GM23248 (cell line): ENCODE results near the gene TMC6. TPM values are rescaled to one million over a fixed set of nuclear protein-coding genes. Genes with fewer than 3 reads are reported as not detected.

Experiments
- DNase-seq: peaks from one replicate; pipeline ENCODE4 v3.0.0-alpha.2; 2015
- H2AFZ ChIP-seq: fragments of 200-600 bp; sonication (generic); 2 replicates; pipeline ENCODE4 v1.6.1; 2016; ENCODE audit warnings: antibody characterized with exemption
- H3F3A ChIP-seq: fragments of 200-600 bp; sonication (generic); 2 replicates; pipeline ENCODE4 v1.6.1; 2016; ENCODE audit warnings: mild to moderate bottlenecking, antibody characterized with exemption, mixed run types; ENCODE audit not compliant: insufficient read depth
- H3K27ac ChIP-seq: fragments of 200-600 bp; sonication (generic); 2 replicates; pipeline ENCODE4 v1.5.1; 2016; ENCODE audit warnings: mild to moderate bottlenecking
- H3K27me3 ChIP-seq: fragments of 200-600 bp; sonication (generic); replicated peaks from 2 replicates; pipeline ENCODE4 v1.6.1; 2016; ENCODE audit warnings: mild to moderate bottlenecking; ENCODE audit not compliant: insufficient read depth
- H3K36me3 ChIP-seq: fragments of 200-600 bp; sonication (generic); 2 replicates; pipeline ENCODE4 v1.6.1; 2016; ENCODE audit warnings: low read depth, mild to moderate bottlenecking
- H3K4me1 ChIP-seq: fragments of 200-600 bp; sonication (generic); 2 replicates; pipeline ENCODE4 v1.6.1; 2016; ENCODE audit warnings: mild to moderate bottlenecking; ENCODE audit not compliant: insufficient read depth
- H3K4me2 ChIP-seq: fragments of 200-600 bp; sonication (generic); one replicate; pipeline ENCODE4 v1.6.1; 2016; ENCODE audit warnings: mild to moderate bottlenecking; ENCODE audit not compliant: unreplicated experiment
- H3K4me3 ChIP-seq: fragments of 200-600 bp; sonication (generic); 2 replicates; pipeline ENCODE4 v1.5.1; 2016; ENCODE audit warnings: mild to moderate bottlenecking
- H3K79me2 ChIP-seq: fragments of 200-600 bp; sonication (generic); 2 replicates; pipeline ENCODE4 v1.6.1; 2016; ENCODE audit warnings: mild to moderate bottlenecking; ENCODE audit not compliant: insufficient read depth
- H3K9ac ChIP-seq: fragments of 200-600 bp; sonication (generic); 2 replicates; pipeline ENCODE4 v1.6.1; 2016; ENCODE audit warnings: mild to moderate bottlenecking
- H3K9me2 ChIP-seq: fragments of 200-600 bp; sonication (generic); 2 replicates; pipeline ENCODE4 v1.6.1; 2016; ENCODE audit warnings: mixed run types, mild to moderate bottlenecking, moderate library complexity; ENCODE audit not compliant: insufficient read depth
- H3K9me3 ChIP-seq: fragments of 200-600 bp; sonication (generic); one replicate; pipeline ENCODE4 v1.6.1; 2017; ENCODE audit warnings: low read depth
- H4K20me1 ChIP-seq: fragments of 200-600 bp; sonication (generic); 2 replicates; pipeline ENCODE4 v1.6.0; 2016; ENCODE audit not compliant: insufficient read depth
- EZH2 ChIP-seq: fragments of 200-600 bp; sonication (generic); IDR thresholded peaks from 2 replicates; pipeline ENCODE4 v1.6.1; 2018; ENCODE audit warnings: antibody characterized with exemption, mild to moderate bottlenecking; ENCODE audit not compliant: insufficient read depth, poor library complexity, severe bottlenecking
- EZH2phosphoT487 ChIP-seq: fragments of 200-600 bp; sonication (generic); IDR thresholded peaks from 2 replicates; pipeline ENCODE4 v1.6.1; 2018; ENCODE audit warnings: antibody characterized with exemption, moderate library complexity, mild to moderate bottlenecking, low read depth; ENCODE audit not compliant: insufficient read depth
- WGBS, 2 experiments: methylation state at CpG; one replicate each; pipeline ENCODE4 v1.1.6; 2015 to 2017; ENCODE audit warnings: low lambda C conversion rate in 2 of 2, low coverage in 1 of 2; ENCODE audit errors: missing lambda C conversion rate in 2 of 2; 5-methylcytosine and 5-hydroxymethylcytosine counted together
- in situ Hi-C: fragments of 300-500 bp; cut with MboI; formaldehyde crosslinking; loops from 2 replicates; pipeline ENCODE4 v1.15.0; 2020
- polyA plus RNA-seq: library from polyadenylated mRNA; unstranded; fragments of >200 nt; fragmentation: Nextera tagmentation; extraction: Ambion mirVana; gene quantifications from 2 replicates; pipeline ENCODE4 v1.2.1, GENCODE V29; 2016
- total RNA-seq: library from RNA; depleted of rRNA; stranded (reverse); fragments of >200 nt; shearing (Covaris generic); gene quantifications from 2 replicates; pipeline ENCODE4 v1.2.3, GENCODE V29; 2014

The TMC6 gene
- total and polyA plus RNA-seq, 2 experiments from 2014 or later, result not detected

GRCh38 chr17:78170692-78171590, 42.4 kb upstream of the TMC6 start:
- Histone ChIP-seq H3K9ac (no peak overlapping the region), H3K9me3 (no peaks in the 10 kb centered on the region), H3F3A (no peaks in the 10 kb centered on the region), H4K20me1 (no peaks in the 10 kb centered on the region), H3K4me2 (no peak overlapping the region), H3K79me2 (no peaks in the 10 kb centered on the region), H3K27me3 (no peaks in the 10 kb centered on the region), H3K27ac (no peak overlapping the region), H2AFZ (no peak overlapping the region), H3K9me2 (no peaks in the 10 kb centered on the region), H3K4me1 (no peaks in the 10 kb centered on the region), H3K36me3 (no peaks in the 10 kb centered on the region), H3K4me3 (no peak overlapping the region)
- in situ Hi-C loops, result no loop called here
- TF ChIP-seq EZH2phosphoT487, result no peak
- no peak for TF ChIP-seq EZH2
- WGBS, 2 experiments, result 88 to 91% methylated on average over 26 to 31 of the region's 31 CpGs
- no peak for DNase-seq

DNA sequence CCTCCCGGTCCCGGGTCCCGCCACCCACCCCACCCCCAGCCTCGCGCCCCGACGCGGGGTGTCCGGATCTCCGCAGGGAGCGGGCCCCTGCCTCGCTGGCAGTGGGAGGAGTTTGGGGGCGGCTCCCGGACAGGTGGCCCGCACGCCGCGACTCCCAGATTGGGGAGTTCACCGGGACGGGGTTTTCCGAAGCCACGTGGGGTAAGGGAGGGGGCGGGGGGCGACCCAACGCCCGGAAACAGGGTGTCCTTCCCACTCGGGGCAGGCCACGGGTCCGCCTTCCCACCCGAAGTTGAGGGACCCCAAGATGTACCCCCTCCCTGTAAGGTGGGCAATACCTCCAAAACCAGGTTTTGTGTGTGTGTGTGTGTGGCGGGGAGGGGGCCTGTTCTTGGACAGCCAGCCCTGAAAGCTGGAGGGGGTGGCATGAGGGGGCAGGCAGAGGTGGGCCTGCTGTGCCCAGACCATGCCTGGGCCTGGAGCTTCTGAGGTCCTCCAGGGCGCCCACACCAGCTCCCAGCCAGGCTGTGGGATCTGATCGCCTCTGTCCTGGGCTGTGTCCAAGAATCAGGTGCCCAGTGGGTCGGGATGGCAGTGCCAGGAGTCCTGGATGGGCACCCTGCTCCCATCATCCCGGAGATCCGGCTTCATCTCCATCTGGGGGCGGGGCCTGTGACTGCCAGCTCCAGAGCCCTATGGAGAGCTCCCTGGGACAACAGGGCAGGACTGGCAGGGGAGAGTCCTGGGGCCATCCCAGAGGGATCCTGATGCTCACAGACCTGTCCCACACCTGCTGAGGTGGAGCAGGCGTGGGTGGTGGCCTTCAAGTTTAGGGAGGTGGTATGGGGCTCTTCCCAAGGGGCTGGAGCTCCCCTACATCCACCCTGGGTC, 40.6 kb upstream of the TMC6 start:
- peak overlapping the region; percentile 56 for H3K4me3 ChIP-seq
- no peaks in the 10 kb centered on the region for H3K27me3 ChIP-seq
- no peak for TF ChIP-seq EZH2phosphoT487
- no peak for TF ChIP-seq EZH2
- no peaks in the 10 kb centered on the region for H3F3A ChIP-seq
- DNase-seq, result peak; percentile 66
- H3K4me2 ChIP-seq, result peak overlapping the region; percentile 65
- H3K4me1 ChIP-seq, result no peaks in the 10 kb centered on the region
- peak overlapping the region; percentile 22; the same call in 1 of the 2 replicates for H3K9ac ChIP-seq
- in situ Hi-C loops, result no loop called here
- no peaks in the 10 kb centered on the region for H3K36me3 ChIP-seq
- H4K20me1 ChIP-seq, result no peaks in the 10 kb centered on the region
- H3K9me3 ChIP-seq, result no peaks in the 10 kb centered on the region
- H3K9me2 ChIP-seq, result no peaks in the 10 kb centered on the region
- WGBS, 2 experiments, result 9 to 12% methylated on average over 15 to 35 of the region's 38 CpGs
- H3K27ac ChIP-seq, result no peak overlapping the region
- peak overlapping the region; percentile 51 for H2AFZ ChIP-seq
- no peaks in the 10 kb centered on the region for H3K79me2 ChIP-seq

DNA sequence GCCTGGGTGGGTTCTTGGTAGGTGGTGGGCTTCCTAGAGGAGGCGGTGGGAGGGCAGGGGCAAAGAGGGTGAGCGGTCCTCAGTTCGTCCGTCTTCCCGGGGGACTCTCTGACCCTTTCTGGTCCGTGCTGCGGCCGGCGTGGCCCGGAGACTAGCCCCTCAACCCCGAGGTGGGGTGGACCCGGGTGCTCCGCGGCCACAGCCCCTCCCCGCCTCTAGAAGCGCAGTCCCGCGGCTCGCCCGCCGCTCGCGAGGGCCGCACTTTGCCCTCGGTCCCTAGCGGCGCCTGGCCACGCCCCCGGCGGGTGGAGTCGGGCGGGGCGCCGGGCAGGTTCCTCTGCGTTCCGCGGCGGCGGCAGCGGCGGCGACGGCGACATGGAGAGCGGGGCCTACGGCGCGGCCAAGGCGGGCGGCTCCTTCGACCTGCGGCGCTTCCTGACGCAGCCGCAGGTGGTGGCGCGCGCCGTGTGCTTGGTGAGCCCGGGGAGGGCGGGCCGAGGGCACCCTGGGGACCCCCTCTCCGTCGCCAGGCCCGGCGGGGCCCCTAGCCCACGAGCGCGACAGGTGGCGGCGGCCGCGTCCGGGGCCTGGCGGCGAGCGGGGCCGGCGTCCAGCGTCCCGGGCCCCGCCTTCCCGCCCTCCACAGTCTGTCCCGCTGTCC, 39.8 kb upstream of the TMC6 start, which contains the start of gene SYNGR2:
TSS of gene SYNGR2 (plus strand) at position 340 of the 661 bp plus-strand sequence. CDS start at position 376, 36 bp downstream.
- DNase-seq, result peak; percentile 66
- Histone ChIP-seq H3K27me3 (no peaks in the 10 kb centered on the region), H3K9me3 (no peaks in the 10 kb centered on the region), H3K4me3 (peak within 1 kb of the TSS; percentile 56), H3K27ac (no peak within 1 kb of the TSS), H3K4me1 (no peaks in the 10 kb centered on the region), H3K9me2 (no peaks in the 10 kb centered on the region), H3F3A (no peaks in the 10 kb centered on the region), H3K36me3 (no peaks in the 10 kb centered on the region), H4K20me1 (no peaks in the 10 kb centered on the region), H2AFZ (peak within 1 kb of the TSS; percentile 51), H3K9ac (peak within 1 kb of the TSS; percentile 22; the same call in 1 of the 2 replicates), H3K4me2 (peak within 1 kb of the TSS; percentile 65), H3K79me2 (no peaks in the 10 kb centered on the region)
- 1 to 3% methylated on average over 35 to 45 of the region's 84 CpGs for WGBS, 2 experiments
- in situ Hi-C loops, result no loop called here
- no peak for TF ChIP-seq EZH2
- TF ChIP-seq EZH2phosphoT487, result no peak

DNA sequence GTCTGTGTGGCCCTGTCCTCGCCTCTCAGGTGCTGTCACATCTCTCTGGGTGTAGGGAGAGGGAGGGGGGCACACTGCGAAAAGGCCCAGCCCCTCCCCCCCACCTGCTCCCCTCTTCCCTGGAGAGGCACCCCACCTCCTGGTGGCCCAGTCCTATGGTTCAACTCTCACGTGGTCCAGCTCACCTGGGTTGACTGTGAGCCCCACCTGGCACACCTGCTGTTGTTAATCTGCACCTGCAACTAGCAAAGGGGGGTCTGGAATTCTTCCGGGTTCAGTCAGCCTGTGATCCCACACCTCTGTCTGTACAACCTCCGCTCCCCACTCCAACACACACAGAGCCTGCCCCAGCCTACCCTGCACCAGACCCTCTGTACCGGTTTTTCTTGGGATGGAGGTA, 37.9 kb upstream of the TMC6 start:
- no peak for DNase-seq
- Histone ChIP-seq H3K27ac (no peak overlapping the region), H3K4me1 (no peaks in the 10 kb centered on the region), H4K20me1 (no peaks in the 10 kb centered on the region), H3K79me2 (no peaks in the 10 kb centered on the region), H3K27me3 (no peaks in the 10 kb centered on the region), H3K4me3 (no peak overlapping the region), H3K9me2 (no peaks in the 10 kb centered on the region), H3F3A (no peaks in the 10 kb centered on the region), H3K9ac (no peak overlapping the region), H3K36me3 (no peaks in the 10 kb centered on the region), H2AFZ (no peak overlapping the region), H3K9me3 (no peaks in the 10 kb centered on the region), H3K4me2 (no peak overlapping the region)
- 38 to 53% methylated on average over 5 to 6 of the region's 6 CpGs for WGBS, 2 experiments
- TF ChIP-seq EZH2 (no peak), EZH2phosphoT487 (no peak)
- in situ Hi-C loops, result no loop called here
